ENCODE results near the gene GLRX2.

- TF ChIP-seq CTCF (IDR thresholded peaks at IDR 0.05) (no peak), EP300 (IDR thresholded peaks at IDR 0.05; ENCODE audit: borderline replicate concordance in 1 of 2, low read depth in 1 of 2, low read length in 1 of 2) (no peak), NFIC (IDR thresholded peaks at IDR 0.05; ENCODE audit: borderline replicate concordance) (no peak), CHD2 (IDR thresholded peaks at IDR 0.05; ENCODE audit: low read length, partially characterized antibody) (no peak), SMC3 (IDR thresholded peaks at IDR 0.05; ENCODE audit: low read depth, low read length) (no peak), POLR2AphosphoS5 (IDR thresholded peaks at IDR 0.05; ENCODE audit: low read depth, low read length) (no peak)
- TF ChIP-seq, protein P1, sequence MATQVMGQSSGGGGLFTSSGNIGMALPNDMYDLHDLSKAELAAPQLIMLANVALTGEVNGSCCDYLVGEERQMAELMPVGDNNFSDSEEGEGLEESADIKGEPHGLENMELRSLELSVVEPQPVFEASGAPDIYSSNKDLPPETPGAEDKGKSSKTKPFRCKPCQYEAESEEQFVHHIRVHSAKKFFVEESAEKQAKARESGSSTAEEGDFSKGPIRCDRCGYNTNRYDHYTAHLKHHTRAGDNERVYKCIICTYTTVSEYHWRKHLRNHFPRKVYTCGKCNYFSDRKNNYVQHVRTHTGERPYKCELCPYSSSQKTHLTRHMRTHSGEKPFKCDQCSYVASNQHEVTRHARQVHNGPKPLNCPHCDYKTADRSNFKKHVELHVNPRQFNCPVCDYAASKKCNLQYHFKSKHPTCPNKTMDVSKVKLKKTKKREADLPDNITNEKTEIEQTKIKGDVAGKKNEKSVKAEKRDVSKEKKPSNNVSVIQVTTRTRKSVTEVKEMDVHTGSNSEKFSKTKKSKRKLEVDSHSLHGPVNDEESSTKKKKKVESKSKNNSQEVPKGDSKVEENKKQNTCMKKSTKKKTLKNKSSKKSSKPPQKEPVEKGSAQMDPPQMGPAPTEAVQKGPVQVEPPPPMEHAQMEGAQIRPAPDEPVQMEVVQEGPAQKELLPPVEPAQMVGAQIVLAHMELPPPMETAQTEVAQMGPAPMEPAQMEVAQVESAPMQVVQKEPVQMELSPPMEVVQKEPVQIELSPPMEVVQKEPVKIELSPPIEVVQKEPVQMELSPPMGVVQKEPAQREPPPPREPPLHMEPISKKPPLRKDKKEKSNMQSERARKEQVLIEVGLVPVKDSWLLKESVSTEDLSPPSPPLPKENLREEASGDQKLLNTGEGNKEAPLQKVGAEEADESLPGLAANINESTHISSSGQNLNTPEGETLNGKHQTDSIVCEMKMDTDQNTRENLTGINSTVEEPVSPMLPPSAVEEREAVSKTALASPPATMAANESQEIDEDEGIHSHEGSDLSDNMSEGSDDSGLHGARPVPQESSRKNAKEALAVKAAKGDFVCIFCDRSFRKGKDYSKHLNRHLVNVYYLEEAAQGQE (IDR thresholded peaks at IDR 0.05; ENCODE audit: low read depth, low read length), result no peak
These were observed 39.2 kb upstream of the GLRX2 start for GRCh38 chr1:193144361-193144938.
